ENCODE results near the gene ALK.

The ALK gene

GRCh38 chr2:29766191-29766590, 155.2 kb downstream of the ALK start:
- TF ChIP-seq TEAD4 (IDR thresholded peaks at IDR 0.05) (no peak), NFIC (IDR thresholded peaks at IDR 0.05) (no peak), CEBPB (IDR thresholded peaks at IDR 0.05) (no peak), CREB1 (IDR thresholded peaks at IDR 0.05; ENCODE audit: low read depth) (no peak), TAF1 (IDR thresholded peaks at IDR 0.05; ENCODE audit: low read depth) (no peak), ZBTB7A (IDR thresholded peaks at IDR 0.05; ENCODE audit: low read depth) (no peak)

- TF ChIP-seq ZBTB7A (IDR thresholded peaks at IDR 0.05; ENCODE audit: low read depth): no peak
- TF ChIP-seq, protein P1, sequence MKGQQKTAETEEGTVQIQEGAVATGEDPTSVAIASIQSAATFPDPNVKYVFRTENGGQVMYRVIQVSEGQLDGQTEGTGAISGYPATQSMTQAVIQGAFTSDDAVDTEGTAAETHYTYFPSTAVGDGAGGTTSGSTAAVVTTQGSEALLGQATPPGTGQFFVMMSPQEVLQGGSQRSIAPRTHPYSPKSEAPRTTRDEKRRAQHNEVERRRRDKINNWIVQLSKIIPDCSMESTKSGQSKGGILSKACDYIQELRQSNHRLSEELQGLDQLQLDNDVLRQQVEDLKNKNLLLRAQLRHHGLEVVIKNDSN (IDR thresholded peaks at IDR 0.05): no peak
- TF ChIP-seq NFIC (IDR thresholded peaks at IDR 0.05): no peak
Observed at GRCh38 chr2:29765721-29766120, 155.7 kb downstream of the ALK start.

- TF ChIP-seq EGR1 (IDR thresholded peaks at IDR 0.05): no peak
Observed at GRCh38 chr2:29763371-29763770, 158.0 kb downstream of the ALK start.

DNA sequence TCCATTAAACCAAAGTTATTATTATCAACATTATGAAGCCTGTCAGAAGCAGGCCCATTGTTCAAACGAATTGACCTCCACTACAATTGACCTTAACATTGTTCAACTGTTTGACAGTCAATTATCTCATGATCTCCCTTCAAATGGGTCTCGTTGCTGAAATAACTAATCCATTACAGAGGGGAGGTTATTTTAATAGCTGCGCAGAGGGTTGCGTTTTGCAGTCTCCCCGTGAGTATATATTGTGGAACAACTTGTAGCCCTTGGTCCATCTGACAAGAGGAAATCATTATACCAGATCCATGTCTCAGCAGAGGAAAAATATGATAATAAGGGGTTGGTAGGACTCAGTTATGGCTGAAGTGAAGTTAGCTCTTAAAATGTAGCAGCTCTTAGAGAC, 159.1 kb downstream of the ALK start:
- TF ChIP-seq ZBTB7A (IDR thresholded peaks at IDR 0.05; ENCODE audit: low read depth) (no peak), EGR1 (IDR thresholded peaks at IDR 0.05) (no peak), CEBPB (IDR thresholded peaks at IDR 0.05) (no peak), CREB1 (IDR thresholded peaks at IDR 0.05; ENCODE audit: low read depth) (no peak), YY1 (IDR thresholded peaks at IDR 0.05; ENCODE audit: low read depth) (no peak), TEAD4 (IDR thresholded peaks at IDR 0.05) (no peak)
- TF ChIP-seq, protein P1 (IDR thresholded peaks at IDR 0.05): no peak

DNA sequence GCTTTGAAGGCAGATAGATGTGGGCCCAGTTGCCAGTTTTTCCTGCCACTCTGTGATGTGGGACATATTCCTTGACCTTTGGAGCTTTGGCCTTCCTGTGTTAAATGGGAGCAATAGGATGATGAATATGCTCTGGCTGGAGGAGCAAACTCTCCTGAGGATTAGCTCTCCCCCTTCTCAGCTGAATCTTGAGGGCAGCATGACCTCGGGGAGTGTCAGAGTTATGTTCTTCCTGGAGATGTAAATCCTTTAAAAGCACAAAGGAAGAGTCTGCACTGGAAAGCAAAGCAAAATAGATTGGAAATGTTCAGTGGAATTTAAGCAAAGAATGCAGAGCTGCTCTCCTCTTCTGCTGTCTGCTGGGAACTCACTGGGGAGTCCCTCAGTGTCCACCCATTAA, 160.1 kb downstream of the ALK start:
- no peak for TF ChIP-seq YY1 (IDR thresholded peaks at IDR 0.05; ENCODE audit: low read depth)
- TF ChIP-seq, protein P2, sequence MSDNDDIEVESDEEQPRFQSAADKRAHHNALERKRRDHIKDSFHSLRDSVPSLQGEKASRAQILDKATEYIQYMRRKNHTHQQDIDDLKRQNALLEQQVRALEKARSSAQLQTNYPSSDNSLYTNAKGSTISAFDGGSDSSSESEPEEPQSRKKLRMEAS (IDR thresholded peaks at IDR 0.05): no peak
- no peak for TF ChIP-seq REST (IDR thresholded peaks at IDR 0.05; ENCODE audit: low read depth)
- TF ChIP-seq CEBPB (IDR thresholded peaks at IDR 0.05): no peak
- TF ChIP-seq EP300 (IDR thresholded peaks at IDR 0.05; ENCODE audit: borderline replicate concordance): no peak
- TF ChIP-seq TCF12 (IDR thresholded peaks at IDR 0.05; ENCODE audit: low read depth): no peak
- TF ChIP-seq NFIC (IDR thresholded peaks at IDR 0.05): no peak

- TF ChIP-seq ZBTB7A (IDR thresholded peaks at IDR 0.05; ENCODE audit: low read depth) (no peak), RAD21 (IDR thresholded peaks at IDR 0.05; ENCODE audit: low read depth) (no peak), EP300 (IDR thresholded peaks at IDR 0.05; ENCODE audit: borderline replicate concordance) (no peak), CEBPB (IDR thresholded peaks at IDR 0.05) (no peak), TAF1 (IDR thresholded peaks at IDR 0.05; ENCODE audit: low read depth) (no peak), TCF12 (IDR thresholded peaks at IDR 0.05; ENCODE audit: low read depth) (no peak), EGR1 (IDR thresholded peaks at IDR 0.05) (no peak), YY1 (IDR thresholded peaks at IDR 0.05; ENCODE audit: low read depth) (no peak), CREB1 (IDR thresholded peaks at IDR 0.05; ENCODE audit: low read depth) (no peak), TEAD4 (IDR thresholded peaks at IDR 0.05) (no peak), FOXM1 (IDR thresholded peaks at IDR 0.05; ENCODE audit: borderline replicate concordance, low read depth) (no peak), REST (IDR thresholded peaks at IDR 0.05; ENCODE audit: low read depth) (no peak), NFIC (IDR thresholded peaks at IDR 0.05) (no peak)
- TF ChIP-seq, protein P1 (IDR thresholded peaks at IDR 0.05): no peak
- TF ChIP-seq, protein P2 (IDR thresholded peaks at IDR 0.05): no peak
Observed at GRCh38 chr2:29760008-29760407, 161.4 kb downstream of the ALK start.

DNA sequence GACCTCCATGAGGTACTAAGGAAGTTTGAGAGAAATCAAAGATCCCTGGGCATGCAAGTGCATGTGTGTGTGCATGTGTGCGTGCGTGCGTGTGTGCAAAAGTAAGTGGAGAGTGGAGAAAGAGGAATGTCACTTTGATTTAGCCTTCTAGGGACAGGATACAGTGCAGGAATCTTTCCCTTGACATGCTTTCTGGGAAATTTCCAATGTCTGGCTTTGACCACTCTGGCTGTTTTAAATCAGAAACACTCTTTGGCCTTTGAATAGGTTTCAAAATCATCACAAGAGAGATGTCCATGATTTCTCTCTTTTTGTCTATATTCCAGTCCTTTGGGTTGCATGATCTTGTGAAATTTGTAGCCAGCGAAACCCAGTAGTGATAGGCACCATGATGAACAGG, 162.0 kb downstream of the ALK start:
- TF ChIP-seq CEBPB (IDR thresholded peaks at IDR 0.05) (no peak), CREB1 (IDR thresholded peaks at IDR 0.05; ENCODE audit: low read depth) (no peak), TCF12 (IDR thresholded peaks at IDR 0.05; ENCODE audit: low read depth) (no peak), ZBTB7A (IDR thresholded peaks at IDR 0.05; ENCODE audit: low read depth) (no peak), FOXM1 (IDR thresholded peaks at IDR 0.05; ENCODE audit: borderline replicate concordance, low read depth) (no peak), EP300 (IDR thresholded peaks at IDR 0.05; ENCODE audit: borderline replicate concordance) (no peak), EGR1 (IDR thresholded peaks at IDR 0.05) (no peak), TAF1 (IDR thresholded peaks at IDR 0.05; ENCODE audit: low read depth) (no peak), NFIC (IDR thresholded peaks at IDR 0.05) (no peak), RAD21 (IDR thresholded peaks at IDR 0.05; ENCODE audit: low read depth) (no peak), YY1 (IDR thresholded peaks at IDR 0.05; ENCODE audit: low read depth) (no peak), REST (IDR thresholded peaks at IDR 0.05; ENCODE audit: low read depth) (no peak), TEAD4 (IDR thresholded peaks at IDR 0.05) (no peak)
- TF ChIP-seq, protein P2 (IDR thresholded peaks at IDR 0.05): no peak
- TF ChIP-seq, protein P1 (IDR thresholded peaks at IDR 0.05): no peak

Data from Ishikawa (cell line).